Measurements from ENCODE around the gene SPDYE17.
"Not testable (repeated sequence)": the region's sequence is repeated elsewhere in the genome, so short reads cannot be mapped to it uniquely, and the experiment has no call there.

- not testable (repeated sequence) for TF ChIP-seq CTCF (IDR thresholded peaks at IDR 0.05); GABPA (IDR thresholded peaks at IDR 0.05; ENCODE audit: low read depth); CHD2 (IDR thresholded peaks at IDR 0.05; ENCODE audit: low read length, partially characterized antibody); MAX (IDR thresholded peaks at IDR 0.05; ENCODE audit: low read depth); POLR2AphosphoS5 (IDR thresholded peaks at IDR 0.05; ENCODE audit: low read depth, low read length); RFX5 (IDR thresholded peaks at IDR 0.05; ENCODE audit: low read length); JUND (IDR thresholded peaks at IDR 0.05)
- TF ChIP-seq, protein P1, sequence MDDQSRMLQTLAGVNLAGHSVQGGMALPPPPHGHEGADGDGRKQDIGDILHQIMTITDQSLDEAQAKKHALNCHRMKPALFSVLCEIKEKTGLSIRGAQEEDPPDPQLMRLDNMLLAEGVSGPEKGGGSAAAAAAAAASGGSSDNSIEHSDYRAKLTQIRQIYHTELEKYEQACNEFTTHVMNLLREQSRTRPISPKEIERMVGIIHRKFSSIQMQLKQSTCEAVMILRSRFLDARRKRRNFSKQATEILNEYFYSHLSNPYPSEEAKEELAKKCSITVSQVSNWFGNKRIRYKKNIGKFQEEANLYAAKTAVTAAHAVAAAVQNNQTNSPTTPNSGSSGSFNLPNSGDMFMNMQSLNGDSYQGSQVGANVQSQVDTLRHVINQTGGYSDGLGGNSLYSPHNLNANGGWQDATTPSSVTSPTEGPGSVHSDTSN (IDR thresholded peaks at IDR 0.05): not testable (repeated sequence)
- TF ChIP-seq, protein P2, sequence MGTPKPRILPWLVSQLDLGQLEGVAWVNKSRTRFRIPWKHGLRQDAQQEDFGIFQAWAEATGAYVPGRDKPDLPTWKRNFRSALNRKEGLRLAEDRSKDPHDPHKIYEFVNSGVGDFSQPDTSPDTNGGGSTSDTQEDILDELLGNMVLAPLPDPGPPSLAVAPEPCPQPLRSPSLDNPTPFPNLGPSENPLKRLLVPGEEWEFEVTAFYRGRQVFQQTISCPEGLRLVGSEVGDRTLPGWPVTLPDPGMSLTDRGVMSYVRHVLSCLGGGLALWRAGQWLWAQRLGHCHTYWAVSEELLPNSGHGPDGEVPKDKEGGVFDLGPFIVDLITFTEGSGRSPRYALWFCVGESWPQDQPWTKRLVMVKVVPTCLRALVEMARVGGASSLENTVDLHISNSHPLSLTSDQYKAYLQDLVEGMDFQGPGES (IDR thresholded peaks at IDR 0.05; ENCODE audit: low read depth, low read length): not testable (repeated sequence)
- TF ChIP-seq, protein P3, sequence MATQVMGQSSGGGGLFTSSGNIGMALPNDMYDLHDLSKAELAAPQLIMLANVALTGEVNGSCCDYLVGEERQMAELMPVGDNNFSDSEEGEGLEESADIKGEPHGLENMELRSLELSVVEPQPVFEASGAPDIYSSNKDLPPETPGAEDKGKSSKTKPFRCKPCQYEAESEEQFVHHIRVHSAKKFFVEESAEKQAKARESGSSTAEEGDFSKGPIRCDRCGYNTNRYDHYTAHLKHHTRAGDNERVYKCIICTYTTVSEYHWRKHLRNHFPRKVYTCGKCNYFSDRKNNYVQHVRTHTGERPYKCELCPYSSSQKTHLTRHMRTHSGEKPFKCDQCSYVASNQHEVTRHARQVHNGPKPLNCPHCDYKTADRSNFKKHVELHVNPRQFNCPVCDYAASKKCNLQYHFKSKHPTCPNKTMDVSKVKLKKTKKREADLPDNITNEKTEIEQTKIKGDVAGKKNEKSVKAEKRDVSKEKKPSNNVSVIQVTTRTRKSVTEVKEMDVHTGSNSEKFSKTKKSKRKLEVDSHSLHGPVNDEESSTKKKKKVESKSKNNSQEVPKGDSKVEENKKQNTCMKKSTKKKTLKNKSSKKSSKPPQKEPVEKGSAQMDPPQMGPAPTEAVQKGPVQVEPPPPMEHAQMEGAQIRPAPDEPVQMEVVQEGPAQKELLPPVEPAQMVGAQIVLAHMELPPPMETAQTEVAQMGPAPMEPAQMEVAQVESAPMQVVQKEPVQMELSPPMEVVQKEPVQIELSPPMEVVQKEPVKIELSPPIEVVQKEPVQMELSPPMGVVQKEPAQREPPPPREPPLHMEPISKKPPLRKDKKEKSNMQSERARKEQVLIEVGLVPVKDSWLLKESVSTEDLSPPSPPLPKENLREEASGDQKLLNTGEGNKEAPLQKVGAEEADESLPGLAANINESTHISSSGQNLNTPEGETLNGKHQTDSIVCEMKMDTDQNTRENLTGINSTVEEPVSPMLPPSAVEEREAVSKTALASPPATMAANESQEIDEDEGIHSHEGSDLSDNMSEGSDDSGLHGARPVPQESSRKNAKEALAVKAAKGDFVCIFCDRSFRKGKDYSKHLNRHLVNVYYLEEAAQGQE (IDR thresholded peaks at IDR 0.05; ENCODE audit: low read depth, low read length): not testable (repeated sequence)
Measured at GRCh38 chr7:77063732-77064131, 31.6 kb upstream of the SPDYE17 start.
